ENCODE measurements around the gene UQCR10.

- TF ChIP-seq POLR2A (IDR thresholded peaks at IDR 0.05; ENCODE audit: low read length) = no peak
- no peak for TF ChIP-seq GATA1 (IDR thresholded peaks at IDR 0.05; ENCODE audit: low read depth, low read length)
Measured at GRCh38 chr22:29786031-29786430, 18.9 kb downstream of the UQCR10 start.

Data from erythroblast (primary cell).